Osteocyte (in vitro differentiated cells): ENCODE results near the gene CBX7. TPM values are rescaled to one million over a fixed set of nuclear protein-coding genes. Genes with fewer than 3 reads are reported as not detected.

Experiments
- DNase-seq: peaks from one replicate; pipeline ENCODE4 v3.0.0; 2021; ENCODE audit warnings: mixed read lengths; ENCODE audit not compliant: unreplicated experiment; ENCODE audit errors: extremely low spot score
- H3K27ac Mint-ChIP-seq: one replicate; pipeline ENCODE4 v1.8.0; 2021; ENCODE audit warnings: mild to moderate bottlenecking, mixed read lengths; ENCODE audit not compliant: unreplicated experiment
- H3K27me3 Mint-ChIP-seq: one replicate; pipeline ENCODE4 v1.8.0; 2021; ENCODE audit warnings: mixed read lengths; ENCODE audit not compliant: unreplicated experiment
- H3K36me3 Mint-ChIP-seq: one replicate; pipeline ENCODE4 v1.8.0; 2021; ENCODE audit warnings: mixed read lengths; ENCODE audit not compliant: unreplicated experiment
- H3K4me1 Mint-ChIP-seq: one replicate; pipeline ENCODE4 v1.8.0; 2021; ENCODE audit warnings: mixed read lengths; ENCODE audit not compliant: unreplicated experiment
- H3K4me3 Mint-ChIP-seq: one replicate; pipeline ENCODE4 v1.8.0; 2021; ENCODE audit warnings: mild to moderate bottlenecking, moderate library complexity, mixed read lengths; ENCODE audit not compliant: unreplicated experiment
- H3K9me3 Mint-ChIP-seq: one replicate; pipeline ENCODE4 v1.8.0; 2021; ENCODE audit warnings: mixed read lengths; ENCODE audit not compliant: unreplicated experiment
- CTCF ChIP-seq: fragments of 200-600 bp; sonication (generic); IDR thresholded peaks from 2 replicates; pipeline ENCODE4 v1.5.0; 2021; ENCODE audit warnings: antibody characterized with exemption, mild to moderate bottlenecking, moderate library complexity
- total RNA-seq: library from RNA; stranded (reverse); gene quantifications from 2 replicates; pipeline ENCODE4 v1.2.1, GENCODE V29; 2021

CBX7 gene
- total RNA-seq, 1 donor from 2014 or later, result 9.6 TPM

- TF ChIP-seq CTCF, result no peak
- no peak overlapping the region for H3K4me3 Mint-ChIP-seq
- no peak overlapping the region for H3K27ac Mint-ChIP-seq
- DNase-seq, result no peak
- peaks cover 22% of the 10 kb centered on the region for H3K27me3 Mint-ChIP-seq
- no peaks in the 10 kb centered on the region for H3K9me3 Mint-ChIP-seq
- no peaks in the 10 kb centered on the region for H3K36me3 Mint-ChIP-seq
- H3K4me1 Mint-ChIP-seq, result peaks cover 6% of the 10 kb centered on the region
Measured at GRCh38 chr22:39088685-39089032, 63.8 kb downstream of the CBX7 start.

GRCh38 chr22:39087881-39088684 lies 64.4 kb downstream of the CBX7 start:
- Mint-ChIP-seq H3K9me3 (no peaks in the 10 kb centered on the region), H3K36me3 (no peaks in the 10 kb centered on the region), H3K27me3 (peaks cover 22% of the 10 kb centered on the region), H3K4me3 (no peak overlapping the region), H3K27ac (no peak overlapping the region), H3K4me1 (peaks cover 6% of the 10 kb centered on the region)
- DNase-seq, result no peak
- no peak for TF ChIP-seq CTCF

GRCh38 chr22:39087098-39087497 lies 65.4 kb downstream of the CBX7 start:
- TF ChIP-seq CTCF, result no peak
- no peak overlapping the region for H3K4me3 Mint-ChIP-seq
- H3K27me3 Mint-ChIP-seq, result peaks cover 14% of the 10 kb centered on the region
- H3K9me3 Mint-ChIP-seq, result no peaks in the 10 kb centered on the region
- H3K4me1 Mint-ChIP-seq, result peaks cover 6% of the 10 kb centered on the region
- no peak overlapping the region for H3K27ac Mint-ChIP-seq
- DNase-seq, result no peak
- H3K36me3 Mint-ChIP-seq, result no peaks in the 10 kb centered on the region

GRCh38 chr22:39084666-39085065 lies 67.8 kb downstream of the CBX7 start:
- Mint-ChIP-seq H3K4me3 (no peak overlapping the region), H3K36me3 (no peaks in the 10 kb centered on the region), H3K4me1 (peaks cover 4% of the 10 kb centered on the region), H3K27me3 (peaks cover 2% of the 10 kb centered on the region), H3K27ac (no peak overlapping the region), H3K9me3 (no peaks in the 10 kb centered on the region)
- TF ChIP-seq CTCF, result no peak
- no peak for DNase-seq

- Mint-ChIP-seq H3K27ac (no peak overlapping the region), H3K9me3 (no peaks in the 10 kb centered on the region), H3K27me3 (peaks cover 2% of the 10 kb centered on the region), H3K4me3 (no peak overlapping the region), H3K4me1 (peaks cover 4% of the 10 kb centered on the region), H3K36me3 (no peaks in the 10 kb centered on the region)
- TF ChIP-seq CTCF, result no peak
- DNase-seq, result no peak
Measured at GRCh38 chr22:39083212-39084165, 69.0 kb downstream of the CBX7 start.
